SK-N-SH (cell line): ENCODE data around the gene CCDC198.

ENCODE experiments used
- EP300 ChIP-seq, 2 experiments: IDR thresholded peaks; 2 replicates each; pipeline versions ENCODE4 v1.4.0 to v1.6.1; 2012; ENCODE audit warnings: borderline replicate concordance in 1 of 2, low read depth in 1 of 2, low read length in 1 of 2
- MEF2A ChIP-seq: IDR thresholded peaks from 2 replicates; pipeline ENCODE4 v1.4.0; 2012; ENCODE audit warnings: low read depth, borderline replicate concordance
- MXI1 ChIP-seq: IDR thresholded peaks from 2 replicates; pipeline ENCODE4 v1.6.1; 2012; ENCODE audit warnings: mild to moderate bottlenecking, low read depth, low read length, improper control_type of control experiment
- POLR2AphosphoS5 ChIP-seq: IDR thresholded peaks from 2 replicates; pipeline ENCODE4 v1.6.1; 2012; ENCODE audit warnings: low read depth, low read length
- RXRA ChIP-seq: IDR thresholded peaks from 2 replicates; pipeline ENCODE4 v1.4.0; 2012; ENCODE audit warnings: low read depth, mild to moderate bottlenecking, borderline replicate concordance
- SIN3A ChIP-seq: IDR thresholded peaks from 2 replicates; pipeline ENCODE4 v1.6.1; 2012; ENCODE audit warnings: low read depth, mild to moderate bottlenecking, low read length, moderate library complexity, borderline replicate concordance
- TAF1 ChIP-seq: IDR thresholded peaks from 2 replicates; pipeline ENCODE4 v1.6.1; 2012; ENCODE audit warnings: low read depth, mild to moderate bottlenecking, low read length, moderate library complexity, borderline replicate concordance
- TCF12 ChIP-seq: IDR thresholded peaks from 2 replicates; pipeline ENCODE4 v1.4.0; 2012
- TF ChIP-seq, protein P1 (sequence below): fragments of 200-600 bp; sonication (generic); IDR thresholded peaks from 2 replicates; pipeline ENCODE4 v1.6.1; 2017; ENCODE audit warnings: antibody characterized with exemption, mild to moderate bottlenecking, moderate library complexity
- TF ChIP-seq, protein P2 (sequence below): fragments of 150-350 bp; IDR thresholded peaks from 2 replicates; pipeline ENCODE4 v1.6.1; 2017; ENCODE audit warnings: antibody characterized with exemption, low read length, low read depth, borderline replicate concordance
- TF ChIP-seq, protein P3 (sequence below): IDR thresholded peaks from 2 replicates; pipeline ENCODE4 v1.4.0; 2012; ENCODE audit warnings: low read depth, borderline replicate concordance
- TF ChIP-seq, protein P4 (sequence below): IDR thresholded peaks from 2 replicates; pipeline ENCODE4 v1.4.0; 2012; ENCODE audit warnings: low read depth

DNA sequence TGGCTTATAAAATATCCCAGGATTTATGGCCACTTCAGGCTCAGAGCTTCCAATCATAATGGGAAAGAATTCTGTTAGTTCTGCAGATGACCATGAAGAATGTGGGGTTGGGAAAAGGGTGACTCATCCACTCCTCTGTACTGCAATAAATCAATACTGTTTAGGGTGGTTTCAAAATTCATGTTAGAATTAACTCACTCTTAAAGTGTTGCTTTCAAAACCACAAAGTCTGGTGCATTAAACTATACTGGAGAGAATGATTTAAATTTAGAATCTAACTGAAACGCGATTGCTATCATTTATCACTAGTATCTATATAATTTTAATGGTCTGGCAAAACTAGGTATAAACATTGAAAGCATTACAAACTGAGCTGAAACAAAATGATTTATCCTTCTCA lies 798 bp downstream of the CCDC198 start:
- TF ChIP-seq, protein P1, sequence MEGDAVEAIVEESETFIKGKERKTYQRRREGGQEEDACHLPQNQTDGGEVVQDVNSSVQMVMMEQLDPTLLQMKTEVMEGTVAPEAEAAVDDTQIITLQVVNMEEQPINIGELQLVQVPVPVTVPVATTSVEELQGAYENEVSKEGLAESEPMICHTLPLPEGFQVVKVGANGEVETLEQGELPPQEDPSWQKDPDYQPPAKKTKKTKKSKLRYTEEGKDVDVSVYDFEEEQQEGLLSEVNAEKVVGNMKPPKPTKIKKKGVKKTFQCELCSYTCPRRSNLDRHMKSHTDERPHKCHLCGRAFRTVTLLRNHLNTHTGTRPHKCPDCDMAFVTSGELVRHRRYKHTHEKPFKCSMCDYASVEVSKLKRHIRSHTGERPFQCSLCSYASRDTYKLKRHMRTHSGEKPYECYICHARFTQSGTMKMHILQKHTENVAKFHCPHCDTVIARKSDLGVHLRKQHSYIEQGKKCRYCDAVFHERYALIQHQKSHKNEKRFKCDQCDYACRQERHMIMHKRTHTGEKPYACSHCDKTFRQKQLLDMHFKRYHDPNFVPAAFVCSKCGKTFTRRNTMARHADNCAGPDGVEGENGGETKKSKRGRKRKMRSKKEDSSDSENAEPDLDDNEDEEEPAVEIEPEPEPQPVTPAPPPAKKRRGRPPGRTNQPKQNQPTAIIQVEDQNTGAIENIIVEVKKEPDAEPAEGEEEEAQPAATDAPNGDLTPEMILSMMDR, result no peak
- TF ChIP-seq TAF1 (no peak), POLR2AphosphoS5 (no peak), SIN3A (no peak), MEF2A (no peak), EP300 (IDR thresholded peaks at IDR 0.05; ENCODE audit: borderline replicate concordance in 1 of 2, low read depth in 1 of 2, low read length in 1 of 2) (0 out of 4 replicates have a peak, but pooled peaks of 1 of the 2 experiments have one; percentile 25), RXRA (no peak), TCF12 (peak; percentile 34; the same call in 1 of the 2 replicates), MXI1 (no peak)
- TF ChIP-seq, protein P2, sequence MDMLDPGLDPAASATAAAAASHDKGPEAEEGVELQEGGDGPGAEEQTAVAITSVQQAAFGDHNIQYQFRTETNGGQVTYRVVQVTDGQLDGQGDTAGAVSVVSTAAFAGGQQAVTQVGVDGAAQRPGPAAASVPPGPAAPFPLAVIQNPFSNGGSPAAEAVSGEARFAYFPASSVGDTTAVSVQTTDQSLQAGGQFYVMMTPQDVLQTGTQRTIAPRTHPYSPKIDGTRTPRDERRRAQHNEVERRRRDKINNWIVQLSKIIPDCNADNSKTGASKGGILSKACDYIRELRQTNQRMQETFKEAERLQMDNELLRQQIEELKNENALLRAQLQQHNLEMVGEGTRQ, result no peak
- TF ChIP-seq, protein P3, sequence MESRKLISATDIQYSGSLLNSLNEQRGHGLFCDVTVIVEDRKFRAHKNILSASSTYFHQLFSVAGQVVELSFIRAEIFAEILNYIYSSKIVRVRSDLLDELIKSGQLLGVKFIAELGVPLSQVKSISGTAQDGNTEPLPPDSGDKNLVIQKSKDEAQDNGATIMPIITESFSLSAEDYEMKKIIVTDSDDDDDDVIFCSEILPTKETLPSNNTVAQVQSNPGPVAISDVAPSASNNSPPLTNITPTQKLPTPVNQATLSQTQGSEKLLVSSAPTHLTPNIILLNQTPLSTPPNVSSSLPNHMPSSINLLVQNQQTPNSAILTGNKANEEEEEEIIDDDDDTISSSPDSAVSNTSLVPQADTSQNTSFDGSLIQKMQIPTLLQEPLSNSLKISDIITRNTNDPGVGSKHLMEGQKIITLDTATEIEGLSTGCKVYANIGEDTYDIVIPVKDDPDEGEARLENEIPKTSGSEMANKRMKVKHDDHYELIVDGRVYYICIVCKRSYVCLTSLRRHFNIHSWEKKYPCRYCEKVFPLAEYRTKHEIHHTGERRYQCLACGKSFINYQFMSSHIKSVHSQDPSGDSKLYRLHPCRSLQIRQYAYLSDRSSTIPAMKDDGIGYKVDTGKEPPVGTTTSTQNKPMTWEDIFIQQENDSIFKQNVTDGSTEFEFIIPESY, result no peak
- TF ChIP-seq, protein P4, sequence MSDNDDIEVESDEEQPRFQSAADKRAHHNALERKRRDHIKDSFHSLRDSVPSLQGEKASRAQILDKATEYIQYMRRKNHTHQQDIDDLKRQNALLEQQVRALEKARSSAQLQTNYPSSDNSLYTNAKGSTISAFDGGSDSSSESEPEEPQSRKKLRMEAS, result no peak
